Right cardiac atrium (tissue), 5 donors: ENCODE results near the gene ZNF618. TPM values are rescaled to one million over a fixed set of nuclear protein-coding genes. Genes with fewer than 3 reads are reported as not detected.

Experiments
- ATAC-seq, 2 donors: fragments of 200-7000 bp; cut with Tn5 transposase; one replicate each; pipeline versions ENCODE4 v1.8.0 to v1.9.1; 2020; ENCODE audit warnings: moderate library complexity in 2 of 2, mild to moderate bottlenecking in 1 of 2
- DNase-seq, 3 donors: peaks; one replicate each; pipeline ENCODE4 v3.0.0-alpha.2; 2020
- H3K27ac ChIP-seq: one replicate; pipeline ENCODE4 v1.5.1; 2013; ENCODE audit warnings: mild to moderate bottlenecking, low read length, control low read depth, moderate library complexity
- H3K27me3 ChIP-seq: one replicate; pipeline ENCODE4 v1.6.1; 2013; ENCODE audit not compliant: control insufficient read depth, insufficient read depth
- H3K4me1 ChIP-seq: one replicate; pipeline ENCODE4 v1.6.1; 2013; ENCODE audit warnings: low read length; ENCODE audit not compliant: control insufficient read depth, insufficient read depth
- H3K4me3 ChIP-seq: one replicate; pipeline ENCODE4 v1.5.1; 2013; ENCODE audit warnings: low read length, control low read depth
- H3K9me3 ChIP-seq: one replicate; pipeline ENCODE4 v1.6.1; 2013; ENCODE audit warnings: low read length; ENCODE audit not compliant: control insufficient read depth
- WGBS: extraction: QIAGEN DNeasy Blood & Tissue Kit; methylation state at CpG from one replicate; pipeline ENCODE4 v1.1.7; 2013; 5-methylcytosine and 5-hydroxymethylcytosine counted together
- intact Hi-C, 4 donors: fragments of 100-400 bp; cut with DNase I; formaldehyde crosslinking; loops; one replicate each; pipeline versions ENCODE4 v1.11.0 to v1.14.0; 2022 to 2023
- polyA plus RNA-seq: library from polyadenylated mRNA; stranded (reverse); fragments of 200-250 nt; gene quantifications from one replicate; pipeline ENCODE4 v1.2.3, GENCODE V29; 2013
- total RNA-seq, 4 donors: library from RNA; stranded (reverse); fragmentation: NEBNext Ultra II Directional; extraction: Animal tissue kit (Norgen Biotek cat#: 25700); gene quantifications; one replicate each; pipeline ENCODE4 v1.2.1, GENCODE V29; 2021
- donor health status: healthy with polysubstance abuse.
- donor health status: DM: no; HTN: yes; CAD: no.
- donor health status: DM: no; HTN: no; CAD: no.
- donor health status: DM: no; HTN: yes; CAD: no; lungs with severe emphysema.
- donor health status: DM: yes; HTN: yes; CAD: no.

ZNF618 gene
- total and polyA plus RNA-seq, 5 donors: 1.4 to 3.3 (median 2.7) TPM

DNA sequence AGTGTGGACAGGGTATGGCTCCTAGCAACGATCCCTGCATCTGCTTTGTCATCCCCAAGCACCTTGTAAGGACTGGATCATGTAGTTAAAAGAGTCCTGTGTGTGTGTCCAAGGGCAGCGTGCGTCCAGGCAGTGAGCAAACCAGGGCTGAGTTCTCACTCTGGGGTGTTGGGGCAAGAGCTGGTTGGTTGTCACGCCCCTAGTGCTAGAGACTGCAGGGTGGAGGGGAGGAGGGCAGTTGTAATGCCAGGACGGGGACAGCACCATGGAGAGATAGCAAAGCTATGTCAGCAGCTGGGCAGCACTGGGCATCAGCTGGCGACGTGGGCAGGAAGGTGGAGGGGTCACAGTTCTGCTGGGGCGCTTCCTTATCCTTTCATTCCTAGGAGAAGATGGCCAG lies 100.8 kb downstream of the ZNF618 start:
- DNase-seq (no peak), ATAC-seq (no peak)
- H3K4me1 ChIP-seq: peaks cover 2% of the 10 kb centered on the region
- no peaks in the 10 kb centered on the region for H3K9me3 ChIP-seq
- intact Hi-C loops: loop anchor here in 1 of 4 donors (10.0 kb wide), 1 partner anchor 82 kb away; no protein-coding TSS in a partner anchor
- H3K27ac ChIP-seq: no peak overlapping the region
- 77% methylated on average over 8 of the region's 8 CpGs for WGBS
- no peaks in the 10 kb centered on the region for H3K27me3 ChIP-seq
- H3K4me3 ChIP-seq: no peak overlapping the region

DNA sequence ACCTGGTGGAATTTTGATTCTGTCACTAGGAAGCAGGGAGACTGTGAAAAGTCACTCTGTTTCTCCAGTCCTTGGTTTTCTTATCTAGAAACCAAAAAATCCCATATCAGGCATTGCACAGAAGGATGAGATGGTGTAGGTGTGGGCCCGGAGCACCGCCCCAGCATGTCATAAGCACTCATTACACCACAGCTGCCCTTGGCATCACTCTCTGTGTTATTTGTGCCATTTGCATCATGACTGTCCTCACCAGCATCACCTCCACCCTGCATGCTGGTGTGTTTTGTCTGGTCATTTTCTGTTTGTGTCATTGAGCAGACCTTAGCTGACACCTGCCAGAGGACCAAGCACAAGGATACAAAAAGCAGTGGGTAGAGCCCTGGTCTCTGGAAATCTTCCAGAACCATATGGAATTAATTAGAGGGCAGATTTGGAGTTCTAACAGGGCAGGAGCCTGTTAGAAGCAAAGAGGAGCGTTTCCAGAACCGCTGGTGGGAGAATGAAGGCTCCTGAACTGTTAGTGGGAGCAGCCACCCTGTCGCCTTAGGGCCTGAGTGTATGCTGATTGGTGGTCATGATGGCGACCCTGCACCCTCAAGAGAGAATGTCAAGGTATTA lies 102.7 kb downstream of the ZNF618 start:
- intact Hi-C loops: loop anchor here in 1 of 4 donors (10.0 kb wide), 1 partner anchor 84 kb away; no protein-coding TSS in a partner anchor
- WGBS: 90% methylated on average over 6 of the region's 6 CpGs
- Histone ChIP-seq H3K9me3 (no peaks in the 10 kb centered on the region), H3K27ac (no peak overlapping the region), H3K27me3 (no peaks in the 10 kb centered on the region), H3K4me3 (no peak overlapping the region), H3K4me1 (peaks cover 2% of the 10 kb centered on the region)
- DNase-seq (no peak), ATAC-seq (no peak)

DNA sequence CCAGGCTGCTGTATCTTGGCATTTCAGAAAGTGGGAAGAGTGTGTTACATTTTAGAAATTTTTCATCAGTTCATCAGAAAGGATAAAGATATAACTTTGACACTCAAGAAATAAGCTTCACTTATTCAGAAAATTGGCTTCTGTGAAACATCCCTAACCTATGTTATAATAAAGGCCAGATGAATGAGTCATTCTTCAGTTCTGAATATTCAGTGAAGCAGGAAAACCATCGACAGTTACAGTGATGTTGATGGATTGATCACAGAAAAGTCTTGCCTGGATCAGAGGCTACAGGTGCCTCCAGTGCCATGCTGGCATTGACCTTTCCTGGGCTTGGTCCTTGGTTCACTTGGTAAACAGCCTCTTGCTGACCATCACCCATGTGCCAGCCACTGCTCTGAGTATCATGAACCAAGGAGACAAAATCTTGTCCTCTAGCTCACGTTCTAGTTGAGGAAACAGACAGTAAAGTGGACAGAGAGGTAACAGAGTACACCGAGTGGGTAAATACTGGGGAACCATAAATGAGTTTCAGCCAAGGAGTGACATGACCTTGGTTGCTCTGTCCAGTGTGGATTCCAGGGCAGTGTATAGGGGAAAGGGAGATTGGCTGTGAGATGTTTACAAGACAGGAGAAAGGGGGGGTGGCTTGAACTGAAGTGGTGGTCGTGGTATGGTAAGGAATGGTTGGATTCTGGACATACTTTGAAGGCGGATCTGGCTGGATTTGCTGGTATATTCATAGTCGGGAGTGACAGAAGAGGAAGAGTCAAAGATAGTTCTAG lies 103.4 kb downstream of the ZNF618 start:
- 93% methylated on average over 6 of the region's 6 CpGs for WGBS
- intact Hi-C loops: loop anchor here in 2 of 4 donors (10.0 kb wide), 2 partner anchors 85 to 95 kb away; no protein-coding TSS in a partner anchor

DNA sequence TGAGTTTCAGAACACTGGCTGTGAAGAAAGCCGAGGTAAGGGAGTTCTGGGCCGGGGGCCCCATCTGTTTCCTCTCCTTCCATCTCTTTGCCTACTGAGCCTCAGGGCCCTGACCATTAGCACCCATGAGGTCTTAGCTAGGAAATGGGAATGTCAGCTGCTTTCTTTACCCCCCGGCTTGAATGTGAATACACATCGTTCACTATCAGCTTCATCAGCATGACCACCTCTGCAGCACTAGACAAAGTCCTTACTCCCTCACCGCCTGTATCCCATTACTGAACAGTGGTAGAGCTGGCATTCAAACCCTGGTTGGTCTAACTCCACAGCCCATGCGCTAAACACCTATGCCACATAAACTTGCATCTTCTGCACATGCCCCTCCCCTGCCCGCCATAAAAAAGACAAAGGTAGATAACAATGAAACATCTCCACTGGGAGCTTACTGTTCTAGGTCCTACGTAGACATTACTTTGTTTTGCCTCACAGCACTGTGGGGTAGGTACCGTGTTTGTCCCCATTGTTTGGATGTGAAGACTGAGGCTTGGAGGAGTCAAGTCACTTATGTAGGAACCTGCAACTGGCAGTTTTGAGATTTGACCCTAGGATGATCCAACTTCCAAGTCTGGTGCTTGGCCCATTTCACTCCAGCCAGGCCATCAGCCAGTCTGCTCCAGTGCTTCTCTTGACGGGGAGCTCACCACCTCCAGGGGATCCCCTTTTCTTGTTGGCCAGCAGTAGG lies 108.7 kb downstream of the ZNF618 start:
- no peaks in the 10 kb centered on the region for H3K4me1 ChIP-seq
- H3K9me3 ChIP-seq: no peaks in the 10 kb centered on the region
- 95% methylated on average over 10 of the region's 10 CpGs for WGBS
- H3K4me3 ChIP-seq: no peak overlapping the region
- ATAC-seq (no peak), DNase-seq (no peak)
- no peaks in the 10 kb centered on the region for H3K27me3 ChIP-seq
- H3K27ac ChIP-seq: no peak overlapping the region
- intact Hi-C loops: loop anchor here in 1 of 4 donors (10.0 kb wide), 1 partner anchor 100 kb away; no protein-coding TSS in a partner anchor

More for the DNA sequence above, 103.4 kb downstream of the ZNF618 start:
- no peak overlapping the region for H3K4me3 ChIP-seq
- no peaks in the 10 kb centered on the region for H3K9me3 ChIP-seq
- DNase-seq (no peak), ATAC-seq (no peak)
- H3K27ac ChIP-seq: no peak overlapping the region
- H3K4me1 ChIP-seq: peaks cover 2% of the 10 kb centered on the region
- H3K27me3 ChIP-seq: no peaks in the 10 kb centered on the region

DNA sequence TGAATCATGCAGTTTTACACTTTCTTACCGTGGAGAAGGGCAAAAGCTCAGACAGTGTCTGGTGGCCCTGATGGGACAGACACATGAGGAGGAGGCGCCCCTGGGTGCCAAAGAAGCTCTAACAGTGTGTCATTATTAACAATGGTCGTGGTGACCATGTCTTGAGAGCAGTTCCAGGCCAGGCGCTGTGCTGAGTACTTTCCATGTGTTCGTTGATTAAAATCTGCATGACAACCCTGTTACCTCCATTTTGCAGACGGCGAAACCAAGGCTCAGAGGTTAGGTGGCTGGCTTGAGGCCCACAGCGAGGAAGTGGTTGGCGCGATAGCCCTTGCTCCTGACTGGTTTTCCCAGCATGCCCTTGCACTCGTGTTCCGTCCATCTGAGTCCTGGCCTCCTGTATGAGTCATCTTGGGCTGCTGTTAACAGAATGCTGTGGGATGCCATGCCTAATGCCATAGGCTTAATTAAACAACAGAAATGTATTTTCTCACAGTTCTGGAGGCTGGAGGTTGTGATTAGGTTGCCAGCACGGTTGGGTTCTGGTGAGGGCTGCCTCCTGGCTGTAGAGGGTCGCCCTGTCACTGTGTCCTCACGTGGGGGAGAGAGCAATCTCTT lies 110.0 kb downstream of the ZNF618 start:
- Histone ChIP-seq H3K4me1 (peaks cover 1% of the 10 kb centered on the region), H3K27me3 (no peaks in the 10 kb centered on the region), H3K9me3 (no peaks in the 10 kb centered on the region), H3K27ac (no peak overlapping the region), H3K4me3 (no peak overlapping the region)
- ATAC-seq (no peak), DNase-seq (no peak)
- intact Hi-C loops: loop anchor here in 1 of 4 donors (10.0 kb wide), 1 partner anchor 101 kb away; no protein-coding TSS in a partner anchor
- 92% methylated on average over 15 of the region's 15 CpGs for WGBS

DNA sequence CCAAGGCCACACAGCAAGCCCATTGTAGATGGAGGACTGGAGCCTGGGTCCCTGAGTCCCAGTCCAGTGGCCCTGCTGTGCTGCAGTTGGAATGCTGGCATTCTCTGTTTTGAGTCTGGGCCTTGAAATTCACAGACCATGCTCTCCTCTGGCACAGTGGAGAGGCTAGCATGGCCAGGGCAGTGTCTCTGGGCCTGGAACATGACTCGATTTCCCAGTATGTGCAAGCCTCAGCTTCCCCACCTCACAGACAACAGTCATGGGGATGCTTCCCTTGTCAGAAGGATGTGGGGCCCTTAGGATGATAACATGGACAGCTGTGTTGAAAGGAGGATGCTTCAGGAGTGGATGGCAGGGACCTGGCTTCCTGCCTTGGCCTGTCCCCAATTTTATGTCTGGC lies 110.8 kb downstream of the ZNF618 start:
- DNase-seq (no peak), ATAC-seq (no peak)
- intact Hi-C loops: loop anchor here in 1 of 4 donors (10.0 kb wide), 1 partner anchor 102 kb away; no protein-coding TSS in a partner anchor
- H3K9me3 ChIP-seq: no peaks in the 10 kb centered on the region
- H3K4me3 ChIP-seq: no peak overlapping the region
- no peaks in the 10 kb centered on the region for H3K27me3 ChIP-seq
- H3K4me1 ChIP-seq: peaks cover 6% of the 10 kb centered on the region
- H3K27ac ChIP-seq: no peak overlapping the region
- 98% methylated on average over 1 of the region's 1 CpG for WGBS

DNA sequence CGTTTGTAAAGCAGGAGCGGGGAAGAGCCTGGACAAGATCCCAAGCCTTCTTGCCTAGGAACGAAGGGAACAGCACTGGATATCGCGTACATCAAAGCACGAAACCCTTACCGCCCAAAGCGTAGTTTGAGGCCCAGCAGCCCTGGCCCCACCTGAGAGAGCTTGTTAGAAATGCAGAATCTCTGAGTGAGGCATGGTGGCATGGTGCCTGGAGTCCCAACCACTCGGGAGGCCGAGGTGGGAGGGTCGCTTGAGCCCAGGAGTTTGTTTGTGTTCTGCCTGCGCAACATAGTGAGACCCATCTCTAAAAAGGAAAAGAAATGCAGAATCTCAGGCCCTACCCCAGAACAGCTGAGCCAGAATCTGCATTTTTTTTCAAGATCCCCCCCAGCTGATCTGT lies 111.4 kb downstream of the ZNF618 start:
- Histone ChIP-seq H3K27me3 (no peaks in the 10 kb centered on the region), H3K4me3 (no peak overlapping the region), H3K4me1 (peaks cover 11% of the 10 kb centered on the region), H3K27ac (no peak overlapping the region), H3K9me3 (no peaks in the 10 kb centered on the region)
- DNase-seq: no peak
- intact Hi-C loops: loop anchor here in 1 of 4 donors (10.0 kb wide), 1 partner anchor 103 kb away; no protein-coding TSS in a partner anchor
- no peak for ATAC-seq
- WGBS: 81% methylated on average over 12 of the region's 12 CpGs

DNA sequence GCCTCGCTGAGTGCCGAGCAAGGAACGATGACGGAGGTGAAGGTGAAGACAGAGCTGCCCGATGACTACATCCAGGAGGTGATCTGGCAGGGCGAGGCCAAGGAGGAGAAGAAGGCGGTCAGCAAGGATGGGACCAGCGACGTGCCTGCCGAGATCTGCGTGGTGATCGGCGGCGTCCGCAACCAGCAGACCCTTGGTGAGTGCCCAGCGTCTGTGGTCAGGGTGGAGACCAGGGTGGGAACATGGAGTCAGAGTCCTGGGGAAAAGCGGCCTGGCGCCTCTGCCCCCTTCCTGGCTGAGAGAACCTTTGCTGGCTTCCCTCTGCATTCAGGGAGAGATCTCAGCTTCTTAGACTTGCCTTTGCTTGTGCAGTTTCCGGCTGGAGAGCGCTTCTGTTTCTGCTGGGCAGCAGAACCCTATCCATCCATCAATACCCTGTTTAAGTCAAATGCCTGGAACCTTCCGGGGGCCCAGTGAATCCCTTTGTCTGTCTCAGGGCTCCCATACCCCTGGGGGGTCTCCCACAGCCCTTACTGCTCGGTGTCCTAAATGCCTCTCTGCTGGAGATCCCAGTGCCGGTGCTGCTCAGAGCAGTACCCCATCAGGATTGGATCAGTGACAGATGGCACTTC lies 112.4 kb downstream of the ZNF618 start:
- Histone ChIP-seq H3K9me3 (no peaks in the 10 kb centered on the region), H3K4me3 (no peak overlapping the region), H3K27ac (no peak overlapping the region), H3K27me3 (no peaks in the 10 kb centered on the region), H3K4me1 (peaks cover 14% of the 10 kb centered on the region)
- DNase-seq (no peak), ATAC-seq (no peak)
- intact Hi-C loops: loop anchor here in 1 of 4 donors (10.0 kb wide), 1 partner anchor 104 kb away; no protein-coding TSS in a partner anchor
- WGBS: 93% methylated on average over 23 of the region's 23 CpGs

DNA sequence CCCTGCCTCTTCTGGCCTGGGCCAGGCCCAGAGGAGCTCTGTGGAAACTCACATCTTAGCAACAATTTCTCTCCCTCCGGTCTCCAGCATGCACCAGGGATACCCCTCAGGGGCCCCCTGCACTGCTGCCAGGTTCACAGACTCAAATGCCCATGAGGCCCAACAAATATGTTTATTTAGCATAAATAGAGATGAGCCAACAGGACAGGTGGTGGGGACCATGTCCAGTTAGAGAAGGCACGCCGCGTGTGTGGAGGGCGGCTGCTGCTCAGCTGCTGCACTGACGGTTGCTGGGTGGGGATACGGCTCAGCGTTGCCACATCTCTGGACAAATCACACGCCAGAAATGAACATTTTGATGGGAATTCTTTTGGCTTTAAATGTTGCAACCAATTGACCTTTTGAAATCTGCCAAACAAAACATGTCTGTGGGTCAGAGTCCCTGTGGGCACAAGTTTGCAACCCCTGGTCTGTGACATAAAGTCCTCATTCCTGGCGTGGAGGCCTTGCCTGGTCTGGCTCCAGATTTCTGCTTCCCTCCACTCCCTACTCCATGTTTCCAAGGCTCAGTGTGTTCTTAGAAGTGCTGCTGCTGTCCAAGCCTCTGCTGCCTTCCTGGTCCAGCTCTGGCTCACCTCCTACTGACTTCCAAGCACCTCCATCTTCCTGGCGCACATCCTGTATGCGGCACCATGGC lies 113.1 kb downstream of the ZNF618 start:
- WGBS: 72% methylated on average over 12 of the region's 12 CpGs
- DNase-seq (peak; percentile 87 to 89 (median 89)), ATAC-seq (peak; percentile 77 to 78)
- no peaks in the 10 kb centered on the region for H3K9me3 ChIP-seq
- intact Hi-C loops: loop anchor here in 1 of 4 donors (10.0 kb wide), 1 partner anchor 104 kb away; no protein-coding TSS in a partner anchor
- peaks cover 19% of the 10 kb centered on the region for H3K4me1 ChIP-seq
- H3K4me3 ChIP-seq: no peak overlapping the region
- H3K27me3 ChIP-seq: no peaks in the 10 kb centered on the region
- no peak overlapping the region for H3K27ac ChIP-seq
